Erythroblast (primary cell): ENCODE results near the gene BPIFB4.

Source experiments
- GATA1 ChIP-seq: IDR thresholded peaks from 2 replicates; pipeline ENCODE4 v1.6.1; 2011; ENCODE audit warnings: low read depth, mild to moderate bottlenecking, control low read depth, low read length, moderate library complexity
- POLR2A ChIP-seq: IDR thresholded peaks from 2 replicates; pipeline ENCODE4 v1.6.1; 2011; ENCODE audit warnings: mild to moderate bottlenecking, low read length

- no peak for TF ChIP-seq POLR2A
- TF ChIP-seq GATA1: no peak
Measured at GRCh38 chr20:33086052-33086722, 6.7 kb downstream of the BPIFB4 start.
